Measurements from ENCODE around the gene MEI1.
"Not testable (repeated sequence)": the region's sequence is repeated elsewhere in the genome, so short reads cannot be mapped to it uniquely, and the experiment has no call there.

Gene MEI1

DNA sequence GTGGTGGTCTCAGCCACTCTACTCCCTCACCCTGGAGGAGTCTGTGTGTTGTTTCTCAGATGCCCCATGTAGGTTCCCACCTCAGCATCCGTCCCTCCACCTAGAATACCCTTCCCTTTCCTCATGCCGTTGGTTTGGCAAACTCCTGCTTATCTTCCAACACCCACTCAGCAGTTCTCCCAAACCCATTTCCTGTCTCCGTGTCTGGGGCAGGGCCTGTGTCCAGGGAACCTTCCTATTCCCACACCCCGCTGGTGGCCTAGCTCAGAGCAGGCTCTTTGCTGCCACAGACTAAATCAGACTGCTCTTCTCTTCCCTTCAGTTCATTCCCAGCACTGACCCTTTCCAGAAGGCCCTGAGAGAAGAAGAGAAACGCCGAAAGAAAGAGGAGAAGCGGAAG, 126.1 kb downstream of the MEI1 start:
- DNase-seq (no peak), ATAC-seq (no peak)
- no peaks in the 10 kb centered on the region for H3K9me3 Mint-ChIP-seq
- peak overlapping the region; percentile 9 for H3K27ac Mint-ChIP-seq
- H3K36me3 Mint-ChIP-seq (ENCODE audit: low read depth) = peaks cover 20% of the 10 kb centered on the region
- H3K4me3 Mint-ChIP-seq = no peak overlapping the region
- H3K27me3 Mint-ChIP-seq = no peaks in the 10 kb centered on the region
- peaks cover 52% of the 10 kb centered on the region for H3K4me1 Mint-ChIP-seq

DNA sequence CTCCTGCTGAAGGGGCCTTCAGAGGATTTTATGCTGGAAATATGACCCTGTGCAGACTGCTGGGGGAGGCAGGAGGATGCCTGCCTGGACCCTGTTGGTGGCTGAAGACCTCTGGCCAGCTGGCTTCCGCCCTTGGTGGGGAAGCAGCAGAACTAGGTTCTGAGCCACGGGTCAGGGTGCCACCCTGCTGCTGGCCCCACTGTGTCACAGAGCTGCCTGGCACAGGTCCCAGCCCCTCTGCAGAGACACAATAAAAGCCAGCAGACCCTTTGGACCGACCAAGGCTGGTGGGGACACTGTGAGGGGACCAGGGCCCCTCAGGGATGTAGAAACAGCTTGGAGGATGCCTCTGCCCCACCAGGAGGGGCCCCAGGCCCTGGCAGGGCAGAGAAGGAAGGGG, 126.7 kb downstream of the MEI1 start:
- H3K4me1 Mint-ChIP-seq = peaks cover 54% of the 10 kb centered on the region
- ATAC-seq = no peak

DNA sequence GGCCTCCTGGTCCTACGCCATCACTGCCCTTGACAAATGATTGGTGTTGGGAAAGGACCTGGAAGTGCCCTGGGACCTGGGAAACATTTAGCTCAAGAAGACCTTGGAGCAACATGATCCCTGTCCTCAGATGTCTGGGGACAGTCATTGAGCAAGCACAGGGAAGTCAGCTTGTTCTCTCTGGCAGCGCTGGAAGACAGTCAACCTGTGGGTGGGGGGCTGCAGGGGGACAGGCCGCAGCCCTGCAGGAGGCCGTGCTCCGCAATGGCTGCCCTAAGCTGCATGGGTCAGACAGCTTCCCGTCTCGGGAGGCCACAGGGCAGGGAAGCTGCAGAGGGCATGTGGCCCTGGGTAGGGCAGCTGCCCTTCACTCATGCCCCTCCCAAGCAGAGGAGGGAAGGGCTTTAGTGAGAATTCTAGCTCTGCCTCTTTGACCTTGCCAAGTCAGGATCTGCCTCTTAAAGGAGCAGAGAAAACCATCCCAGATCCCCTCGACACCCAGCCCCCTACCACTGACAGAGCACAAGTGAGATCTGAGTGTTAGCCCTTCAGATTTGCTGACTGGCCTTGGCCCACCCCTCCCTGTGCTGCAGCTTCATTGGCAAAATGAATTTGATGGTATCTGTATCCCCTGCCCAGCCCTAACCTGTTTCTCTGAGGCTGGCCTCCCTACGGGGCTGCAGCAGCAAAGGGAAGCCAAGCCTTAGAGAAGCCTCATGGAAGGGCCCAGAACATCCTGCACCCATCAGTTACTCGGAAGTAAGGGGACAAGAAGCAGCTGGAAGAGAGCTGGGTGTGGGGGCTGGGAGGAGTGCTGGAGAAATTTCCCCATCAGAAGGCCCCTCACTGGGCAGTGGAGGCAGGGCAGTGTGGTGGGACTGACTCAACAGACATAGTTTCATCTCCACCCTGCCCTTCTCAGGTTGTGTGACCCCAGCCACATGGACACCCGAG, 127.4 kb downstream of the MEI1 start:
- peaks cover 19% of the 10 kb centered on the region for H3K36me3 Mint-ChIP-seq (ENCODE audit: low read depth)

More for the DNA sequence above, 126.7 kb downstream of the MEI1 start:
- no peaks in the 10 kb centered on the region for H3K9me3 Mint-ChIP-seq
- H3K27me3 Mint-ChIP-seq = no peaks in the 10 kb centered on the region
- H3K27ac Mint-ChIP-seq = no peak overlapping the region
- no peak overlapping the region for H3K4me3 Mint-ChIP-seq
- peaks cover 15% of the 10 kb centered on the region for H3K36me3 Mint-ChIP-seq (ENCODE audit: low read depth)
- DNase-seq = no peak

DNA sequence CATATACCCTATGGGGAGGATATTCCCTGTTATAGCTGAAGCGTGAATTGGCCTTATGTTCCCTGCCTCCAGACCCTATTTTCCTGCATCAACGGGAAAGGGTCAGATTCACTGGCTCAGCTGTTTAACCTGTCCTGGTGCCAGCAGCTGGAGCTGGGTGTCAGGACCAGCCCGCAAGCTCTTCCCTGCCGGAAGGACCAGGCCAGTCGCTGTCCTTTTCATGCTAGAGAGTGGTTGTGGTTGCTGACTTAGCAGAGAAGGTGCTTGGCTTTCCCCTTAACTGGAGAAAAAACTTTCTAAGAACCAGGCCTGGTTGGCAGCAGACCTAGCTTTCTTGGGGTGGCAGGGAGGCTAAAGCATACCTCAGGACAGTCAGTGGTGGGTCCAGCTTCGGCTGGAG, 128.4 kb downstream of the MEI1 start:
- H3K4me3 Mint-ChIP-seq = no peak overlapping the region
- no peaks in the 10 kb centered on the region for H3K9me3 Mint-ChIP-seq
- H3K4me1 Mint-ChIP-seq = peaks cover 55% of the 10 kb centered on the region
- H3K27me3 Mint-ChIP-seq = no peaks in the 10 kb centered on the region
- peaks cover 20% of the 10 kb centered on the region for H3K36me3 Mint-ChIP-seq (ENCODE audit: low read depth)
- peak overlapping the region; percentile 35 for H3K27ac Mint-ChIP-seq
- DNase-seq = no peak
- ATAC-seq = no peak

More for the DNA sequence above, 127.4 kb downstream of the MEI1 start:
- Mint-ChIP-seq H3K9me3 (no peaks in the 10 kb centered on the region), H3K27ac (no peak overlapping the region), H3K27me3 (no peaks in the 10 kb centered on the region), H3K4me1 (peaks cover 57% of the 10 kb centered on the region), H3K4me3 (no peak overlapping the region)
- no peak for ATAC-seq
- no peak for DNase-seq

DNA sequence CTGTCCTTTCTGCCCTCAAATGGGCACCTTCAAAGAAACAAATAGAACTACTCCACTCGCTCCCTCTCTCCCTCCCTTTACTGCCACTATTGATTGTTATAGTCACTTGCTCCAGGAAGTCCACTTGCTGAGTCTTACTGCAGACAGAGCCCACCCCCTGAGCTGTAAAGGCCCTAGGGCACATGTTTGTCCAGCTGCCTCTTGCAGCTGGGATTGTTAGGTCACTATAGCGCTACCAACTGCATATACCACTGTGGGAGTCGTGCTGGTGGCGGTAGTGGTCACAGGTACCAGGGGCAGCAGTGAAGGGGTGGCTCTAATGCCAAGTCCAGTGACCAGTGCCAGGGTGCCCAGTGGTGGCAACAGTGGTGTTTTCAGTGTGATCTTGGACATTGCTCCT, 129.2 kb downstream of the MEI1 start:
- ATAC-seq = no peak
- H3K27ac Mint-ChIP-seq = peak overlapping the region; percentile 41
- H3K4me3 Mint-ChIP-seq = no peak overlapping the region

DNA sequence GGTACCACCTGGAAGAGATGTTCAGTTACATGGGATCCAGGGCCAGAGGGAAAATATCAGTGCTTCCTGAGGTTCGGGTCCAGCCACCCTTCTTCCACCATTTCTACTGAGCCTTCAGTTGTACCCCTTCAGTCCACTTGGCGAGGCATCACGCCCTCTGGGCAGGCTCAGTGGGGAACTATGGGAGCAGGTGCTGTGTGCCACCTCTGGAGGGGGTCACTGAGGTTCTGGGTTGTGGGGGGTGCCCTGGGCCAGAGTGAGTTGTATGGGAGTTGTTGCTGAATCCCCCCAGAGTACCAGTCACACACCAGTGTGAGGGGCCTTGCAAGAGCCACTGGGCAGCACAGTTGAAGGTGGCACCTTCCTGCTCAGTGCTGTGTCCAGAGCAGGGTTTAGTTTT, 130.9 kb downstream of the MEI1 start:
- Mint-ChIP-seq H3K4me3 (no peak overlapping the region), H3K27me3 (no peaks in the 10 kb centered on the region), H3K9me3 (no peaks in the 10 kb centered on the region), H3K27ac (peak overlapping the region; percentile 15), H3K4me1 (peaks cover 53% of the 10 kb centered on the region), H3K36me3 (ENCODE audit: low read depth) (peaks cover 17% of the 10 kb centered on the region)
- no peak for ATAC-seq
- no peak for DNase-seq

More for the DNA sequence above, 129.2 kb downstream of the MEI1 start:
- Mint-ChIP-seq H3K9me3 (no peaks in the 10 kb centered on the region), H3K4me1 (peaks cover 49% of the 10 kb centered on the region), H3K36me3 (ENCODE audit: low read depth) (peaks cover 17% of the 10 kb centered on the region), H3K27me3 (no peaks in the 10 kb centered on the region)
- no peak for DNase-seq

DNA sequence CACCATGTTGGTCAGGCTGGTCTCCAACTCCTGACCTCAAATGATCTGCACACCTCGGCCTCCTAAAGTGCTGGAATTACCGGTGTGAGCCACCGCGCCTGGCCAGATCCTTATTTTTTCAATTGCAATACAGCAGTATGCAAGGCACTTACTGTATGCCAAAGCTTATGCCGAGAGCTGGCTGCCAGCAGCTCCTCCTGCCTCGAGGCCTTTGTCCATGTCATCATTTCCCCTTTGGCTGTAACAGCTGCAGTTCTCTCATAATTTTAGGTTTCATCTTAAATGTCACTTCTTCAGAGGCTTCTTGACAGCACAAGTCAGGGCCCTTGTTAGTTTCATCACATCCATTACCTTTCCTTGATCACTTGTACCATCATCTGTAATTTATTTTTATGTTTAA, 132.1 kb downstream of the MEI1 start:
- H3K36me3 Mint-ChIP-seq (ENCODE audit: low read depth) = peaks cover 24% of the 10 kb centered on the region
- H3K4me1 Mint-ChIP-seq = peaks cover 57% of the 10 kb centered on the region
- DNase-seq = no peak
- no peaks in the 10 kb centered on the region for H3K9me3 Mint-ChIP-seq
- peak overlapping the region; percentile 96 for H3K27ac Mint-ChIP-seq
- no peak for ATAC-seq
- H3K4me3 Mint-ChIP-seq = peak overlapping the region; percentile 87
- H3K27me3 Mint-ChIP-seq = no peaks in the 10 kb centered on the region

DNA sequence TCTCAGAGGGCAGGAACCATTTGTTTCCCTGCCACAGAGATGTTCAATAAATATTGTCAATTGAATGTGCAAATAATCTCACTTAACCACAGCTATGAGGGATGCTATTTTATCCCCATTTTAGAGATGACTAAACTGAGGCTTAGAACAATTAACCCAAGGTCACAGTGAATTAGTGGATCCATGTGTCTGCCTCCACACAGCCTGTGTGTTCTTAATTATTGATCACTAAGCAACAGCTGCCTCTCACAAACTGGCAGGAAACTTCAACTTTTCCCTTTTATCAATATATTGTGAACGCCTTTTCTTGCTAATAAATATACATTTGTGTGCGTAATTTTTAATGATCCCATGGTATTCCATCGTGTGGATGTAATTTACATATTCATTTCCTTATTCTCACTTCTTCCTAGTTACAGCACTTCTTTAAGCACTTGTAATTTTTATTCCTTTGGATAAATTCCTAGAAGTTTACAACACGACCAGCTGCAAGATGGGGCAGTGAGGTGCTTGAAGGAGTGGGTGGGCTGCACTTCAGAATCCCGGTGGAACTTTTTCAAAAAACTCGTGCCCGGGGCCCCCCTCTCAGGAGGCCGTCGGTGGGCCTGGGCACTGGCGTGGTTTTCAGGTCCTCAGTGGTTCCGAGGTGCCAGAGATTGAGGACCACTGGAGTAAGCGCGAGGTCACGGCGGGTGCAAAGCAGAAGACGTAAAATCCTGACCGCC, 132.7 kb downstream of the MEI1 start:
- DNase-seq = no peak
- Mint-ChIP-seq H3K4me1 (peaks cover 60% of the 10 kb centered on the region), H3K27ac (peak overlapping the region; percentile 96), H3K4me3 (peak overlapping the region; percentile 87), H3K27me3 (no peaks in the 10 kb centered on the region), H3K9me3 (no peaks in the 10 kb centered on the region), H3K36me3 (ENCODE audit: low read depth) (peaks cover 30% of the 10 kb centered on the region)
- no peak for ATAC-seq

DNA sequence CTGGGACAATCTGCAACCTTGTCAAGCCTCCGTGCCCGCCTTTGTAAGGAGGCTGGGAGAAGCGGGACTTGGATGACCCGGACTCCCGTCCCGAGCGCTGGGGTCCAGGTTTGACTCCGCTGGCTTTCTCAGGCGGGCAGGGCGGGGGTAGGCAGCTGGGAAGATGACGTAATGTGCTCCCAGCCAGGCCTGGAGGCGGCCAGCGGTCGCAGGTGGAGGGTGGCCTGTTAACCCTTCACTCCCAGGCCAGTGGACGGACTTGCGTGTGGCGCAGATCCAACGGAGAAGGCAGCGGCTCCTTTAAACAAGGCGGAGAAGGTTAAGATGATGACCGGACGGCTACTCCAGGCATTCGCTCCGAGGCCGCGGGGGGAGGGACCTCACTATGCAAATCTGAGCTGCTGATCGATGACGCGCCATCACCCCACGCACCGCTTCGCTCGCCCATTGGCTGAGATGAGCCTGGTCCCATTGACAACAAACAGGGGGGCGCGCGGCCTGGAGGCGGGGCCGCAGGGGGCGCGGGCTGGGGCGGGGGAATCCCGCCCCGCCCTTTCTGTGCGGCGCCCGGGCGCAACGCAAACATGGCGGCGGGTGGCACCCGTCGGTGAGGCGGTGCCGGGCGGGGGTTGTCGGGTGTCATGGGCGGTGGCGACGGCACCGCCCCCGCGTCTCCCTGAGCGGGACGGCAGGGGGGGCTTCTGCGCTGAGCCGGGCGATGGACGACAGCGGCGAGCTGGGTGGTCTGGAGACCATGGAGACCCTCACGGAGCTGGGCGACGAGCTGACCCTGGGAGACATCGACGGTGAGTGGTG, 133.5 kb downstream of the MEI1 start, which contains the start of gene SREBF2:
Gene SREBF2, plus strand, starts transcription at position 553 of the 816 bp plus-strand sequence. Its CDS starts 166 bp downstream, at position 719.
- ATAC-seq (peak; percentile 95), DNase-seq (peak; percentile 99)
- Mint-ChIP-seq H3K36me3 (ENCODE audit: low read depth) (peaks cover 31% of the 10 kb centered on the region), H3K4me1 (peaks cover 57% of the 10 kb centered on the region), H3K27ac (peak within 1 kb of the TSS; percentile 96), H3K9me3 (no peaks in the 10 kb centered on the region), H3K27me3 (no peaks in the 10 kb centered on the region), H3K4me3 (peak within 1 kb of the TSS; percentile 96)

DNA sequence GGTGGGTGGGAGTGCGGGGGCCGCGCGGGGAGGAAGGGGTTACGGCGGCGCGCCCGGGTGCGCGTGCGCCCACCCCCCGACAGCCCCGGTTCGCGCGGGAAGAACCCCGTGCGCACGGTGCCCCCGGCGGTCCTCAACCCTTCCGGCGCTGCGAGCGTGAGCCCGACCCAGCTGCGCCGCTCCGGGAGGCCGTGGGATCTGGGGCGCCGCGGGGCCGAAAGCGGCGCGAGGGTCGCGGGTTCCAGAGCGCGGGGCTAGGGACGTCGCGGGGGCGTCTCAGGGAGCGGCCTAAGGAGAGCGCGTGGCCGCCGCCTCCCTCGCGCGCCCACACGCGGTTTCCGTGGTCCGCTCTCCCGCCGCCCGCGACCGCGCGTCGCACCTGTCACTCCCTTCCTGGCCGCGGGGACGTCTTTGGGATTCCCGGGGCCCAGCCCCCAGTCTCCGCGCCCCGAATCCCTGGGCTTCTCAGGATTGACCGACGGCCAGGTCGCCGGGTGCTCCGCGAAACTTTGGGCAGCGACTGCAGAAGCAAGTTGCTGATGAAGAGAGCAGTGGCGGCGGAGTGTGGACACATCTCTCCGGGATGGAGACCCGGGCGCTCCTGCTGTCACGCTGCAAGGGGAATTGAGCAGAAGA, 134.2 kb downstream of the MEI1 start:
- Mint-ChIP-seq H3K4me3 (peak overlapping the region; percentile 96), H3K27ac (peak overlapping the region; percentile 96), H3K36me3 (ENCODE audit: low read depth) (peaks cover 38% of the 10 kb centered on the region), H3K9me3 (no peaks in the 10 kb centered on the region), H3K27me3 (no peaks in the 10 kb centered on the region), H3K4me1 (peaks cover 60% of the 10 kb centered on the region)
- DNase-seq (peak; percentile 59), ATAC-seq (peak; percentile 7)

DNA sequence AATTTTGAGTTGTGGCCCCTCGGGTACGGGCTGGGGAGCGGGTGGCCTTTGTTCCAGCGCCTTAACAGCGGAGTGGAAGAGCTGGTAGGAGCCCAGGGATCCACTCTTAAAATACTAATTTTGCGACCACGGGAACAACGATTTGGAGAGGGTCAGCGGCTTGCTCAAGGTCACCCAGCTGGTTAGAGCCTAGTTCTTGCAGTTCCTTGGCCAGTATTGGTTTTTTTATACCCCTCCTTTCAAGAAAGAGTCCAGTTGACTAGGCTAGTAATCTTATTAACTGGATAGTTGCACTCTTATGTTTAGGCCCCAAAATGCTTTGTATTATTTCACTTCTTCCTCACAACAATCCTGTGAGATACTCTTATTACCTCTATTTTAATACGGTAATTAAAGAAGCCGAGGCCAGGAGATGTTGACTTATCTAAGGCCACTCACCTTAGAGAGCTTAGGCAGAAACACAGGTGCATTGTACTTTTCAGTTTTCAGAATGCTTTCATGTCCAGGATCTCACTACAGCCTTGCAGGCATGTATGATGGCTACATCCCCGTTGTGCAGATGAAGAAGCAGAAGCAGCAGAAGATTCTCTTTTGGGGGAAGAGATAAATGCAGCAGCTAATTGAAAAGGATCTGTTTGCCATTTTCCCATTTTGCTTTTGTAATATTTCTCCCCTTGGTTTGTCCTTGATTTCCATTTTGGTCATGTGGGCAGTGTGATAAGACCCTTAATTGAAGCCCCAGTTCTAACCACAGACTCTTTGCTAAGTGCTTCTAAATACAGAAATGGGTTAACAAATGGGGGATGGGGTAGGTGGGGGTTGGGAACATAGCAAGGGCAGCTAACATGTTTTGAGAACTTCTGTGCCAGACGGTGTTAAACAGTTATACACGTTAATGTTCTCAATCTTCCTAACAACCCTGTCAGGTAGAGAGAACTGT, 135.0 kb downstream of the MEI1 start:
- H3K27me3 Mint-ChIP-seq = no peaks in the 10 kb centered on the region
- peak overlapping the region; percentile 89 for H3K27ac Mint-ChIP-seq
- peaks cover 46% of the 10 kb centered on the region for H3K36me3 Mint-ChIP-seq (ENCODE audit: low read depth)
- H3K9me3 Mint-ChIP-seq = no peaks in the 10 kb centered on the region
- DNase-seq (no peak), ATAC-seq (no peak)
- peaks cover 66% of the 10 kb centered on the region for H3K4me1 Mint-ChIP-seq
- H3K4me3 Mint-ChIP-seq = peak overlapping the region; percentile 96

DNA sequence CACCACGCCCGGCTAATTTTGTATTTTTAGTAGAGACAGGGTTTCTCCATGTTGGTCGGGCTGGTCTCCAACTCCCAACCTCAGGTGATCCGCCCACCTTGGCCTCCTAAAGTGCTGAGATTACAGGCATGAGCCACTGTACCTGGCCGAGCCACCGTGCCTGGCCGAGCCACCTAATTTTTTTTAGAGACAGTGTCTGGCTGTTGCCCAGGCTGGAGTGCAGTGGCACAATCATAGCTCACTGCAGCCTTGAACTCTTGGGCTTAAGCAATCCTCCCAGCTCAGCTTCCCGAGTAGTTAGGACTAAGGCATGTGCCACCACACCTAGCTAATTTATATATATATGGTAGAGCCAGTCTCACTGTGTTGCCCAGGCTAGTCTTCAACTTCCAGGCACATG, 136.2 kb downstream of the MEI1 start:
- not testable (repeated sequence) for H3K27ac Mint-ChIP-seq, H3K9me3 Mint-ChIP-seq, ATAC-seq, DNase-seq, H3K4me3 Mint-ChIP-seq, H3K27me3 Mint-ChIP-seq
- Mint-ChIP-seq H3K4me1 (peaks cover 67% of the 10 kb centered on the region), H3K36me3 (ENCODE audit: low read depth) (peaks cover 51% of the 10 kb centered on the region)

DNA sequence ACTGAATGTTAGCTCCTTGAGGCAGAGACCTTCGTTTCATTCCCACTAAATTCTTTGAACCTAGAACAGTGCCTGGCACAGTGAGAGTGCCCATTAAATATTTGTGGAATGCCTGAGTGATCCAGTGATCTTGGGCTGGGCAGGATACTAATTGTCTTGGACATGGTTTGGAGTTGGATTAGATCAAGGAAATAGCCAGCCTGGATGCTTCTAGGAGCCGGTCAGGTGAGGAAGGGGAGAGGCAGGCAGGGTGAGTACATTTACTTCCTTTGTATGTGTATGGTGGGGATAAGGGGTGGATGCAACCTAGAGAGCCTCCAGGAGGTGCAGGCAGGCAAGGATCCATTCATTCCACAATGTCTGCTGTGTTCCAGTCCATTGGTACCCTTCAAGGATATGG, 137.2 kb downstream of the MEI1 start:
- ATAC-seq (no peak), DNase-seq (no peak)
- H3K9me3 Mint-ChIP-seq = no peaks in the 10 kb centered on the region
- peaks cover 53% of the 10 kb centered on the region for H3K36me3 Mint-ChIP-seq (ENCODE audit: low read depth)
- peak overlapping the region; percentile 41 for H3K27ac Mint-ChIP-seq
- peaks cover 65% of the 10 kb centered on the region for H3K4me1 Mint-ChIP-seq
- H3K4me3 Mint-ChIP-seq = no peak overlapping the region
- H3K27me3 Mint-ChIP-seq = no peaks in the 10 kb centered on the region
